NOMO-1 (cell line): ENCODE data around the gene PPM1L.

Source experiments
- DNase-seq, 2 experiments: peaks; one replicate each; lab custom pipeline; 2025; ENCODE audit not compliant: unreplicated experiment in 2 of 2; lab: John Stamatoyannopoulos, UW

PPM1L gene

DNA sequence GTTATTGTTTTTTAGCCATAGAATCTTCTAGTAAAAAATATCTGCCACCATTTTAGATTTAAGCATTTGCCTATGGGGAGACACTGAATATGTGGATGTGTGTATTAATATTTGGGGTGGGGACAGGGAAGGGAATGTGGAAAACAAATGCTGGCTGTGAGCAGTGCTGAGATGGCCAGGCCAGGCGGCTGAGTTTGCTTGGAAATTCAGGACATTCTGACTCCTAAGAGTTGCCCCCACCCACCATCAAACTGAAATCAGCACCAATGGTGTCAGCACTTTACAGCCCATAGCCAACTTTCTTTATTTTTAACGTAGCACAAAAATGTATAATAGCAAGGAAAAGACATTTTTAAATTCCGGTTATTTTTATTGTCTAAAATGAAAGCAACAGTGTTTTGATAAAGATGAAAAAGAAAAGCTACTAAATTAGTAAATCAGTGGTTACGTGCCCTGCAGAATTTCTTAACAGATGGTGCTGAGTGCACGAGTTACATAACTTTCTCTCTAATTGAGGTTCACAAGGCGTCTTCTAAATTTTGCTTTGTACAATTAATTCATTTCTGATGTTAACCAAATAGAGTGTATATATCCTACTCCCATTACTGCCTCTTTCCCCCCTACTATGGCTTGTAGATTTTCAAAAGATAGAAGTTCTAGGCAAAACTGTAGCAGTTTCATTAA lies 315.1 kb downstream of the PPM1L start:
- DNase-seq: peak; percentile 17 to 73

GRCh38 chr3:161072211-161072621 lies 316.2 kb downstream of the PPM1L start:
- DNase-seq: no peak

DNA sequence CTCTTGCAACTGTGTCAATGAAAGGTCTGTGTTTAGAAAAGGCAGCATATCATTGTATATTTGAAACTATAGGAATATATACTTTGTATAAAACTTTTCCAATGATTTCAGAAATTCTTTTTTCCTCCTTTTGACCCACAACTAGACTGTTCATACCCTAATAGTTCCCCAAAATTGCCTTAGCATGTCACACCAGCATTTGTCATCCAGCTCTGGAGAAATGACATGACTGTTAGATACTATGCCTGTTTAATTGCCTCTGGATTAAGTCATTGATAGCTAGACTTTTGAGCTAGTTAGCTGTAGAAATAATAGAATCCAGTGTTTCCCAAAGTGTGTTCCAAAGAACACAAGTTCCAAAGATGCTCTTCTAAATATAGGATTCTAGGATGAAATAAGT lies 316.7 kb downstream of the PPM1L start:
- no peak for DNase-seq

DNA sequence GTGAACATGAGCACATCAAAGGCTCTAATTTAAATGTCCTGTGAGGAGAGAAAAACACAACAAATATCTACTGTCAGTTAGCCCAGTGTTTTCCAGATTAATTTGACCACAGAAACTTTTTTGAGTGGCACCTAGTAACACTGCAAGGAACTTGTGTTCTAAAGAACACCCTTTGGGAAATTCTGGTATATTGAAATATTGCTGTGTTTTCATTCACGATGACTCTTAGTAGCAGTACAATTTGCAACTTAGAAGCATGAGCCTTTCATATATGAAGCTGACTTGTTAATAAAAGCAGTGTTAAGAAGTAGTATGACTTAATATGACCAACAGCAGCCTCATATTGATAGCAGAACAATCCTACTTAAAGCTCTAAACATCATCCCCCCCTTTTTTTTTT lies 317.1 kb downstream of the PPM1L start:
- no peak for DNase-seq

DNA sequence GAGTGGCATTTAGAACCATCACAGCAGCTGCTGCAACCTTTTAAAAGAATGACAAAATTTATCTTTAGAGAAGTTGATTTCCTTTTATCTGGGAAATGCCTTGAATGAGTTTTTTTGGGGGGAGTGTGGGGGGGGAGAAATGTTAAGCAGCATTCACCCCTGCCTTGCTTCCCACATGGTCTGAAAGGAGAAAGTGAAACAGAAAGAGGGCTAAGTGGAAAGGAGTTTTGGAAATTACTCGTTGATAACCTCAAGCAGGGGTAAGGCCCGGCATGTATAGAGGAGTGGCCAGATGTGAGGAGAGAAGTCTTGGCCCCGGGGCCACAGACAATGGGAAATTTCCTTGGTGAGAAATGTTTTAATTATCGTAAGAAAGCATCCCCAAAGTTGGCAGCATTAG lies 325.6 kb downstream of the PPM1L start:
- DNase-seq: peak in 1 of 2 experiments; percentile 49

DNA sequence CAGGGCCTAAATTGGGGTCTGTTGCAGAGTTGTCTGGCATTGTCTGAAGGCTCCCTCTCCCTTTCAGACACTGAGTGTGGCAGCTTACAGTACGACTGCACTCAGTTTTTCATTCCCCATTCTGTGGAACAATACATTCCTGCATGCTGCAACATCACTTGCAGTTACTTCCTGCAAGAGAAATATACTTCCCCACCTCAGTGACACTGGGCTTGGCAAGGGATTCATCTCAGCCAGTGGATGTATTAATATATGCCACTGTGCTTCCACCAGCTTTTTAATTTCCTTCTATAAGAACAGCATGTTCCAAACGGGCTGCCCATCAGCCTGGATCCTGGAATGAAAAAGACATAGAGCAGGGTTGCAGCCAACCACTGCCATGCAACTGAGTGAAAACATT lies 326.0 kb downstream of the PPM1L start:
- no peak for DNase-seq

DNA sequence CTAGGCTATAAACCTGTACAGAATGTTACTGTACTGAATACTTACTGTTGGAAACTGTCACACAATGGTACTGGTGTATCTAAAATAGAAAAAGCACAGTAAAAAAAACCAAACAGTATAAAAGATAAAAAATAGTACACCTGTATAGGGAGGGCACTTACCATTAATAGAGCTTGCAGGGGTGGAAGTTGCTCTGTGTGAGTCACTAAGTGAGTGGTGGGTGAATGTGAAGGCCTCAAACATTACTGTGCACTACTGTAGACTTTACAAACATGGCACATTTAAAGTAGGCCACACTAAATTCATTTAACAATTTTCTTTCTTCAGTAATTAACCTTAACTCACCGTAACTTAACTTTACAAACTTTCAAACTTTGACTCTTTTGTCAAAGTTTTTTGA lies 327.1 kb downstream of the PPM1L start:
- no peak for DNase-seq

DNA sequence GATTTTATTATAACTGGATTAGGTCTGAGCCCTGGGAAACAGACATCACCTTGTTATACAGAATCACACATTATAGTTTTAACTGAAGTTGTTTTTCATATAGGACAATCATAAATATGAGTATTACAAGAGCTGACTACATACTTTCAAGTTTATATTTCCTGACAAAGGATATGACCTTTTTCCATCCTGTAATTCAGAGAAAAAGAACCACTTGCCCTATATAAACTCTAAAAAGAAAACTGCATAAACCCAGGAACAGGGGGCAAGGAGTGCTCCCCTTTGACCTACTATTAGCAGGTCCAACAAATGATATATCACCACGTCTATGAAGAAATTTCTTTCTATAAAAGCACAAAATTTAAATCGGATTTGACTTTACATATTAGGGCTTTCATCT lies 328.2 kb downstream of the PPM1L start:
- DNase-seq: no peak

DNA sequence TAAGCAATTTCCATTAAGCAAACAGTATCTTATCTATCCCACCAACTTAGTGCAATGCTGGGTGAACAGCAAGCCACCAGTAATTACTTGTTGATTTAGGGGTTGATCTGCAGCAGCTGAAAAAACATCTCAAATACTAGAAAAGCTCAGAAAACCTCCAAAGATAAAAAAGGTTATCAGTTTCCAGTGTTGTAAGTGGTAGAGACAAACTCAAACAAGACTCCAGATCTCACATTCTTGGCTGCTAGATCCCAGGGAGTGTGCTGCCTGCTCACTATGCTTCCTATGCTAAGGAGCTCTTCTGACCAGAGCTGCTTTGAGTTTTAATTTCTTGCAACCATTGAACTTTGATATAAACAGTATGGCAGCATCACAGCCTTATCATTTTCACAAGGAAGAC lies 337.9 kb downstream of the PPM1L start:
- no peak for DNase-seq

- no peak for DNase-seq
These were observed 340.8 kb downstream of the PPM1L start for GRCh38 chr3:161096771-161097367.

- DNase-seq: no peak
These were observed 345.0 kb downstream of the PPM1L start for GRCh38 chr3:161100994-161101393.

- DNase-seq: no peak
These were observed 345.6 kb downstream of the PPM1L start for GRCh38 chr3:161101609-161102008.

- DNase-seq: no peak
These were observed 347.9 kb downstream of the PPM1L start for GRCh38 chr3:161103776-161104385.

- DNase-seq: peak; percentile 43 to 44
These were observed 348.8 kb downstream of the PPM1L start, which contains the start of gene B3GALNT1 for GRCh38 chr3:161104561-161105551. Gene B3GALNT1, minus strand, starts transcription at chr3:161105349. Its CDS starts 18,595 bp downstream, at chr3:161086754.

DNA sequence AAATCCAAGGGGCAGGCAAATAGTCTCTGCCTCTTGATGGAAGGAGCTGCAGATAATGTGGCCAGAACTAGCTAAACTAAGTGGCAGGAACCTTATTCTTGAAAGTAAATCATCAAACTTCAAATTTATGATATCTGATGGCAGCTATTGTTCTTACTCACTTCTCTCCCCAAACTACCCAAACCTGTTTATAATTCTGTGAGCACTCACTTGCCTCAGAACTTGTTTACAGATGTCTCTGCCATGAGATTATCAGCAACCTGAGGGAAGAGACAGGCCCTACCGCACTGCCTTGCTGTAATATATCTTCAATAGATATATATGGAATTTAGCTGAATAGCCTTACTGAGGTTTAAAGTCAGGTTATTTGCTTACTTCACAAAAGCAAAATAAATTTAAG lies 351.3 kb downstream of the PPM1L start:
- no peak for DNase-seq

- DNase-seq: peak; percentile 7 to 31
These were observed 352.8 kb downstream of the PPM1L start for GRCh38 chr3:161108840-161109239.

DNA sequence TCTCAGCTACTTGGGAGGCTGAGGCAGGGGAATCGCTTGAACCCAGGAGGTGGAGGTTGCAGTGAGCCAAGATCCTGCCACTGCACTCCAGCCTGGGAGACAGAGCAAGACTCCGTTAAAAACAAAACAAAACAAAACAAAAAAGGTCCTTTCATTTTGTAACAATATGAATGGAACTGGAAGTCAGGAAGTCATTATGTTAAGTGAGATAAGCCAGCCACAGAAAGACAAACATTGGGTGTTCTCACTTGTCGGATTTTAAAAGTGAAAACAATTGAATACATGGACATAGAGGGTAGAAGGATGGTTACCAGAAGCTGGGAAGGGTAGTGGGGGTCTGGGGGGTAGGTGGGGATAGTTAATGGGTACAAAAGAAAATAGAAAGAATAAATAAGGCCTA lies 361.6 kb downstream of the PPM1L start:
- DNase-seq: no peak

- no peak for DNase-seq
These were observed 370.5 kb downstream of the PPM1L start for GRCh38 chr3:161126495-161126894.
